Neuron (in vitro differentiated cells): ENCODE measurements around the gene HOXA4.

Source experiments
- H2AFZ ChIP-seq: one replicate; pipeline ENCODE4 v1.6.1; 2013; ENCODE audit warnings: low read depth, mild to moderate bottlenecking, inconsistent platforms, low read length, moderate library complexity
- H3K27me3 ChIP-seq: one replicate; pipeline ENCODE4 v1.6.1; 2013; ENCODE audit warnings: low read length; ENCODE audit not compliant: insufficient read depth
- H3K36me3 ChIP-seq: one replicate; pipeline ENCODE4 v1.6.1; 2013; ENCODE audit warnings: low read length; ENCODE audit not compliant: insufficient read depth
- H3K4me1 ChIP-seq: one replicate; pipeline ENCODE4 v1.6.1; 2013; ENCODE audit warnings: low read length; ENCODE audit not compliant: insufficient read depth
- H3K4me3 ChIP-seq: 2 replicates; pipeline ENCODE4 v1.5.1; 2013; ENCODE audit warnings: mild to moderate bottlenecking, low read length, moderate library complexity
- H3K9me3 ChIP-seq: one replicate; pipeline ENCODE4 v1.6.1; 2013; ENCODE audit warnings: low read length

Gene HOXA4

GRCh38 chr7:27151341-27151930 lies 20.9 kb upstream of the HOXA4 start:
- peak overlapping the region; percentile 43 for H3K4me3 ChIP-seq
- peaks cover 14% of the 10 kb centered on the region for H3K4me1 ChIP-seq
- peak overlapping the region; percentile 34 for H2AFZ ChIP-seq
- no peaks in the 10 kb centered on the region for H3K36me3 ChIP-seq
- H3K27me3 ChIP-seq: peaks cover 96% of the 10 kb centered on the region
- H3K9me3 ChIP-seq: peaks cover 8% of the 10 kb centered on the region

DNA sequence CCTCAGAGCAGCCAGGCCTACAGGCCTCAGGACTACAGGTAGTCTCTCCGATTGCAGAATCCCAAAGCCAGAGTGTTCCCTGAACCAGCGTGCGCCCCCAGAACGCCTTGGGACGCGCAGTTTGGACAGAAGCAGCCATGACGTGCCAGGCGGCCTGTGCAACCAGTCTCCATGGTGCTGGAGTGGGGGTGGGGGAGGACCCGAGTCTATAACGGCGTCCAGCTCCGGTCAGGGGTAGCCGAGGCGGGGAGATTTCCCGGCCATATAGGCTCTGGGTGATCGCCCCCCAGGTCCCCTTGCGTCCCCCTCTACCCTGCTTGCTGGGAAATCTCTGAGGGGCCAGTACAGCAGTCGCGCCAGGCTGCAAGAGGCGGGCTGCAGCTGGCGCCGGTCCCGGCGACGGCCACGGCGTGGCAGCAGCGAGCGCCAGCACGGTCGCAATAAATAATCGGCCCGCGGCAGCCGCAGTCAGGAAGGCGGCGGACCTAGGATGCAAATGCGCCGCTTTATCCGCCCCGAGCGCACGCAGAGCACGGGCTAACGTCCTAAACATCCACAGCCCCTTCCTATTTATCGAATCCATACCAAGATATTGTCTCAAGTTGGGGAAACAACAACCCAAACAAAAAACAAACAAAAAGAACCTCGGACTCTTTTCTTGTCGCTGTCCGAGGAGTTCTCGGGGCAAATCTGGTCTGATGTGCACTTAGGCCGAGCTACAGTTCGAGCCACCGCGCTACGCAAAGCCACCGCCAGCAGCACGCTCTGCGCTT lies 20.2 kb upstream of the HOXA4 start:
- Histone ChIP-seq H3K9me3 (peaks cover 8% of the 10 kb centered on the region), H3K36me3 (no peaks in the 10 kb centered on the region), H3K27me3 (peaks cover 96% of the 10 kb centered on the region), H3K4me1 (peaks cover 10% of the 10 kb centered on the region), H3K4me3 (peak overlapping the region; percentile 43), H2AFZ (peak overlapping the region; percentile 34)

GRCh38 chr7:27149842-27150567 lies 19.4 kb upstream of the HOXA4 start:
- no peaks in the 10 kb centered on the region for H3K36me3 ChIP-seq
- H3K9me3 ChIP-seq: peaks cover 8% of the 10 kb centered on the region
- no peak overlapping the region for H2AFZ ChIP-seq
- H3K4me1 ChIP-seq: peaks cover 10% of the 10 kb centered on the region
- H3K4me3 ChIP-seq: peak overlapping the region; percentile 43
- H3K27me3 ChIP-seq: peaks cover 96% of the 10 kb centered on the region

GRCh38 chr7:27148756-27149641 lies 18.4 kb upstream of the HOXA4 start:
- no peak overlapping the region for H3K4me3 ChIP-seq
- peaks cover 96% of the 10 kb centered on the region for H3K27me3 ChIP-seq
- H3K36me3 ChIP-seq: no peaks in the 10 kb centered on the region
- no peak overlapping the region for H2AFZ ChIP-seq
- H3K9me3 ChIP-seq: peaks cover 3% of the 10 kb centered on the region
- peaks cover 10% of the 10 kb centered on the region for H3K4me1 ChIP-seq

DNA sequence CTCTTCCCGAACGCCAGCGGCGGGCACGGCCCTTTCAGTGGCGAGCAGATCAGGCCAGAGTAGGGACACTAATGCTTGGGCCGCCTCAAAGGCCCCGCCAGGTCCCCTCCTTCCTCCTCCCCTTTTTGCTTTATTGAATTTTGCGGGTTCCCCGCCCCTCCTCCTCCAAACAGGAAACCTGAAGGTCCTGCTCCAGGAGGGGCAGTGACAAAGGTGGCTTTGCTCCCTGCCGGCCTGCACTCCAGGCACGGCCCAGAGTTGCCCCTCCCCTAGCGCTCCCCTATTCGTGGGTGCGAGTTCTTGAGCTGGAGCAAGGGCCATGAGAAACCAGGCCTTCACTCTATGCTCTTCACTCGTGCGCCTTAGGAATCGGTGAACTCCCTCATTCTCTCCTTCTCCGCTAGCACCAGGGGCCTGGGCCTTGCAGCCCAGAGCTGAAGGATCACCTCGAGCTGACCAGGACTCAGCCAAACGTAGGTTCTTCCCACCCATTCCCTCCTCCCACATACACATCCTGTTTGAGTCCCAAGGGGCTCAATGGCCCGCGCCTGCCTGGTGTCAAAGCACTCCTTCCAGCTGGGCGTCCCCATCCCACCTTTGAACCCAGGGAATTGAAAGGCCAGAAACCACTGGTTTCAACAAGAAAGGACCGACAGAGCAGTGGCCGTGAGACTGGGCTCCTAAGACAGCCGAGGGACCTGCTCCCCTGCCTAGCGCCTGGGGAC lies 17.6 kb upstream of the HOXA4 start:
- Histone ChIP-seq H2AFZ (no peak overlapping the region), H3K9me3 (peaks cover 3% of the 10 kb centered on the region), H3K36me3 (no peaks in the 10 kb centered on the region), H3K27me3 (peaks cover 96% of the 10 kb centered on the region), H3K4me3 (no peak overlapping the region), H3K4me1 (peaks cover 14% of the 10 kb centered on the region)

DNA sequence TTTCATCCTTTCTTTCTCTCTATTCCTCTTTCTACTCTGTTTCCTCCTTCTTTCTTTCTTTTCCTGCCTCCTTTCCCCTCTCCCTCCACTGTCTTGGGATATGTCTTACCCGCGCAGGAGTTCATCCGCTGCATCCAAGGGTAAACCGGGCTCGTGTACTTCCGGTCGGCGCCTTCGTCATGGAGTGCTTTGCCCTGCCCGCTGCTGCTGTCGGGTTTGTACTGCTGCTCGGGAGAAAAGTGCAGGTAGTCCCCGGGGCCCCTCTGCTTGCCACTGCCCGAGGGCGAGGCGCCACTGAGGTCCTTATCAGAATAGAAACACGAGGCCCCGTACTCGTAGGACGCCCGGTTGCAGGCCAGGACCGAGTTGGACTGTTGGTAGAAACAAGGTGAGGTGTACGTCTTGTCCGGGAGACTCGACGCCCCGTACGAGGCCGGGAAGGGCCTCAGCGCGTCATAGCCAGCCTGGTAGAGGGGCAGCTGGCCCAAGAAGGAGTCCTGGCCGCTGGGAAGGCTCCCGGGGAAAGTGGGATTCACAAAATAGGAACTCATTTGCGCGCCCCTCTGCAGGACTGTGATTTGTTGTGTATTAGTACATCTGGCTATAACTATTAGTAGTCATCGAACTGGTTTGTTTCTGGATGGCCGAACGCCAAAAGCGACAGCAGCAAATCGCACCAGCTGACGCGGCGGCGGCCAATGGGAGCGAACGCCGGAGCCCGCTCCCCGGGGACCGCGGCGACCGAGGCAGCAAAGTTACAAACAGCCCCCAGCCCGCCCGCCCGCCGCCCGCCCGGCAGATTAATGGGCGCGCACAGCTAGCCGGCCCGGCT lies 16.9 kb upstream of the HOXA4 start, which contains the start of gene HOXA6:
HOXA6 (minus strand) TSS at position 576 of the 832 bp plus-strand sequence; CDS start at position 551, 25 bp downstream.
- no peak within 1 kb of the TSS for H2AFZ ChIP-seq
- H3K9me3 ChIP-seq: peaks cover 3% of the 10 kb centered on the region
- H3K36me3 ChIP-seq: no peaks in the 10 kb centered on the region
- H3K4me3 ChIP-seq: no peak within 1 kb of the TSS
- peaks cover 21% of the 10 kb centered on the region for H3K4me1 ChIP-seq
- peaks cover 96% of the 10 kb centered on the region for H3K27me3 ChIP-seq

GRCh38 chr7:27146491-27147198 lies 16.1 kb upstream of the HOXA4 start:
- peaks cover 96% of the 10 kb centered on the region for H3K27me3 ChIP-seq
- H3K4me3 ChIP-seq: no peak overlapping the region
- H2AFZ ChIP-seq: no peak overlapping the region

DNA sequence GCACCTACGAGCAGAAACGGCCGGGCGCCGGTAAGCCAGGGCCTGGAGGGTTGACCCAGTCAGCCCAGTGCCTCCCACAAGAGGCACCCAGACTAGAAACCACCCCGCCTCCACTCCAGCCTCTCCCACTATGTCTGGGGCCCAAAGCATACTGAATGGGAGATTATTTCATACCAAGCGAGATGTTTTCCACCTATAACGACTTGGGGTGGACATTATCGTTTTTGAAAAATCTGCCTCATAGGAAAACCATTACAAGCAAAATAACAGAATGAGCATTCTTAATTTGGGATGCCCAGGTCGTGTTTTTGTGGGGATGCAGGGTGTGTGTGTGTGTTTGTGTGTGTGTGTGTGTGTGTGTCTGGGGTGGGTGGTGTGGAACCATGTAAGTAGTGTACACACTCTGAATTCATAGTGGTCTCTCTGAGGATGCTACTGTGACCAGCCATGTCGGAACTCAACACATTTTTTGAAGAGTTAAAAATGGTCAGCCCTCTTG lies 15.4 kb upstream of the HOXA4 start:
- H3K27me3 ChIP-seq: peaks cover 97% of the 10 kb centered on the region
- H3K4me1 ChIP-seq: peaks cover 14% of the 10 kb centered on the region
- H2AFZ ChIP-seq: no peak overlapping the region
- H3K36me3 ChIP-seq: no peaks in the 10 kb centered on the region
- H3K9me3 ChIP-seq: peaks cover 6% of the 10 kb centered on the region
- H3K4me3 ChIP-seq: no peak overlapping the region

More at GRCh38 chr7:27146491-27147198, 16.1 kb upstream of the HOXA4 start:
- Histone ChIP-seq H3K4me1 (peaks cover 21% of the 10 kb centered on the region), H3K36me3 (no peaks in the 10 kb centered on the region), H3K9me3 (peaks cover 3% of the 10 kb centered on the region)

- no peaks in the 10 kb centered on the region for H3K36me3 ChIP-seq
- H3K9me3 ChIP-seq: peaks cover 6% of the 10 kb centered on the region
- H2AFZ ChIP-seq: no peak overlapping the region
- H3K27me3 ChIP-seq: peaks cover 99% of the 10 kb centered on the region
- no peak overlapping the region for H3K4me3 ChIP-seq
- H3K4me1 ChIP-seq: peaks cover 11% of the 10 kb centered on the region
Observed at GRCh38 chr7:27145165-27145913, 14.8 kb upstream of the HOXA4 start.

- Histone ChIP-seq H3K36me3 (no peaks in the 10 kb centered on the region), H3K4me3 (no peak overlapping the region), H3K27me3 (peaks cover 99% of the 10 kb centered on the region)
Observed at GRCh38 chr7:27144781-27145164, 14.2 kb upstream of the HOXA4 start.

More at GRCh38 chr7:27144781-27145164, 14.2 kb upstream of the HOXA4 start:
- H3K9me3 ChIP-seq: peaks cover 6% of the 10 kb centered on the region
- H2AFZ ChIP-seq: no peak overlapping the region
- peaks cover 12% of the 10 kb centered on the region for H3K4me1 ChIP-seq
